HL-60 (cell line): Measurements from ENCODE around the gene KCTD13.

Experiments used
- DNase-seq, 2 experiments: peaks; one replicate each; pipeline ENCODE4 v3.0.0-alpha.2; 2010 to 2020; ENCODE audit warnings: low read depth in 1 of 2, low spot score in 1 of 2
- H3K27ac ChIP-seq: fragments of 250-450 bp; sonication (Bioruptor Pico); replicated peaks from 2 replicates; pipeline ENCODE4 v1.5.1; 2020; ENCODE audit warnings: mild to moderate bottlenecking, moderate library complexity
- H3K27me3 ChIP-seq: fragments of 250-450 bp; sonication (Bioruptor Pico); 2 replicates; pipeline ENCODE4 v1.5.1; 2021; ENCODE audit warnings: mild to moderate bottlenecking, moderate library complexity; ENCODE audit not compliant: insufficient read depth, poor library complexity, severe bottlenecking
- H3K4me3 ChIP-seq: replicated peaks from 2 replicates; pipeline ENCODE4 v1.5.1; 2011; ENCODE audit warnings: mild to moderate bottlenecking, control low read depth, low read length; ENCODE audit not compliant: insufficient read depth
- GABPA ChIP-seq: IDR thresholded peaks from 2 replicates; pipeline ENCODE4 v1.6.1; 2012; ENCODE audit warnings: low read depth
- POLR2AphosphoS5 ChIP-seq: IDR thresholded peaks from 2 replicates; pipeline ENCODE4 v1.6.1; 2012; ENCODE audit warnings: low read depth
- SPI1 ChIP-seq: IDR thresholded peaks from 2 replicates; pipeline ENCODE4 v1.6.1; 2012; ENCODE audit warnings: low read depth, mild to moderate bottlenecking, borderline replicate concordance
- TF ChIP-seq, protein P1 (sequence below): IDR thresholded peaks from 2 replicates; pipeline ENCODE4 v1.6.1; 2012; ENCODE audit warnings: low read depth; ENCODE audit not compliant: insufficient replicate concordance
- TF ChIP-seq, protein P2 (sequence below): IDR thresholded peaks from one replicate; pipeline ENCODE4 v1.5.1; 2011; ENCODE audit warnings: low read length, control low read depth, inconsistent platforms; ENCODE audit not compliant: insufficient read depth

Gene KCTD13

DNA sequence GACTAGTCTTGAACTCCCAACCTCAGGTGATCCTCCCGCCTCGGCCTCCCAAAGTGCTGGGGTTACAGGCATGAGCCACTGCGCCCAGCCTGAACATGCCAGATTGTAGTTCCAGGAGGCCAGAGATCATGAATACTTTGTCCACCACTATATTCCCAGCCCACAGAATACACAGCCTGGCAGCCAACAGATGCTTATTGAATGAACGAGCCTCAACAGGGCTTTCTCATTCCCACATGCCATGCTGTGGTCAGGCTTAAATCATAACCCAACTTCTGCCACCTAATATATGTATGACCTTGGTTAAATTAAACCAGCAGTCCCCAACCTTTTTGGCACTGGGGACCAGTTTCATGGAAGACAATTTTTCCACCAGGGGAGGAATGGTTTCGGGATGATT lies 32.7 kb upstream of the KCTD13 start:
- Histone ChIP-seq H3K4me3 (no peak overlapping the region), H3K27ac (no peak overlapping the region), H3K27me3 (no peaks in the 10 kb centered on the region)
- DNase-seq: no peak
- TF ChIP-seq, protein P1, sequence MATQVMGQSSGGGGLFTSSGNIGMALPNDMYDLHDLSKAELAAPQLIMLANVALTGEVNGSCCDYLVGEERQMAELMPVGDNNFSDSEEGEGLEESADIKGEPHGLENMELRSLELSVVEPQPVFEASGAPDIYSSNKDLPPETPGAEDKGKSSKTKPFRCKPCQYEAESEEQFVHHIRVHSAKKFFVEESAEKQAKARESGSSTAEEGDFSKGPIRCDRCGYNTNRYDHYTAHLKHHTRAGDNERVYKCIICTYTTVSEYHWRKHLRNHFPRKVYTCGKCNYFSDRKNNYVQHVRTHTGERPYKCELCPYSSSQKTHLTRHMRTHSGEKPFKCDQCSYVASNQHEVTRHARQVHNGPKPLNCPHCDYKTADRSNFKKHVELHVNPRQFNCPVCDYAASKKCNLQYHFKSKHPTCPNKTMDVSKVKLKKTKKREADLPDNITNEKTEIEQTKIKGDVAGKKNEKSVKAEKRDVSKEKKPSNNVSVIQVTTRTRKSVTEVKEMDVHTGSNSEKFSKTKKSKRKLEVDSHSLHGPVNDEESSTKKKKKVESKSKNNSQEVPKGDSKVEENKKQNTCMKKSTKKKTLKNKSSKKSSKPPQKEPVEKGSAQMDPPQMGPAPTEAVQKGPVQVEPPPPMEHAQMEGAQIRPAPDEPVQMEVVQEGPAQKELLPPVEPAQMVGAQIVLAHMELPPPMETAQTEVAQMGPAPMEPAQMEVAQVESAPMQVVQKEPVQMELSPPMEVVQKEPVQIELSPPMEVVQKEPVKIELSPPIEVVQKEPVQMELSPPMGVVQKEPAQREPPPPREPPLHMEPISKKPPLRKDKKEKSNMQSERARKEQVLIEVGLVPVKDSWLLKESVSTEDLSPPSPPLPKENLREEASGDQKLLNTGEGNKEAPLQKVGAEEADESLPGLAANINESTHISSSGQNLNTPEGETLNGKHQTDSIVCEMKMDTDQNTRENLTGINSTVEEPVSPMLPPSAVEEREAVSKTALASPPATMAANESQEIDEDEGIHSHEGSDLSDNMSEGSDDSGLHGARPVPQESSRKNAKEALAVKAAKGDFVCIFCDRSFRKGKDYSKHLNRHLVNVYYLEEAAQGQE: no peak
- TF ChIP-seq POLR2AphosphoS5 (no peak), GABPA (no peak), SPI1 (no peak)
- TF ChIP-seq, protein P2, sequence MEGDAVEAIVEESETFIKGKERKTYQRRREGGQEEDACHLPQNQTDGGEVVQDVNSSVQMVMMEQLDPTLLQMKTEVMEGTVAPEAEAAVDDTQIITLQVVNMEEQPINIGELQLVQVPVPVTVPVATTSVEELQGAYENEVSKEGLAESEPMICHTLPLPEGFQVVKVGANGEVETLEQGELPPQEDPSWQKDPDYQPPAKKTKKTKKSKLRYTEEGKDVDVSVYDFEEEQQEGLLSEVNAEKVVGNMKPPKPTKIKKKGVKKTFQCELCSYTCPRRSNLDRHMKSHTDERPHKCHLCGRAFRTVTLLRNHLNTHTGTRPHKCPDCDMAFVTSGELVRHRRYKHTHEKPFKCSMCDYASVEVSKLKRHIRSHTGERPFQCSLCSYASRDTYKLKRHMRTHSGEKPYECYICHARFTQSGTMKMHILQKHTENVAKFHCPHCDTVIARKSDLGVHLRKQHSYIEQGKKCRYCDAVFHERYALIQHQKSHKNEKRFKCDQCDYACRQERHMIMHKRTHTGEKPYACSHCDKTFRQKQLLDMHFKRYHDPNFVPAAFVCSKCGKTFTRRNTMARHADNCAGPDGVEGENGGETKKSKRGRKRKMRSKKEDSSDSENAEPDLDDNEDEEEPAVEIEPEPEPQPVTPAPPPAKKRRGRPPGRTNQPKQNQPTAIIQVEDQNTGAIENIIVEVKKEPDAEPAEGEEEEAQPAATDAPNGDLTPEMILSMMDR: no peak

DNA sequence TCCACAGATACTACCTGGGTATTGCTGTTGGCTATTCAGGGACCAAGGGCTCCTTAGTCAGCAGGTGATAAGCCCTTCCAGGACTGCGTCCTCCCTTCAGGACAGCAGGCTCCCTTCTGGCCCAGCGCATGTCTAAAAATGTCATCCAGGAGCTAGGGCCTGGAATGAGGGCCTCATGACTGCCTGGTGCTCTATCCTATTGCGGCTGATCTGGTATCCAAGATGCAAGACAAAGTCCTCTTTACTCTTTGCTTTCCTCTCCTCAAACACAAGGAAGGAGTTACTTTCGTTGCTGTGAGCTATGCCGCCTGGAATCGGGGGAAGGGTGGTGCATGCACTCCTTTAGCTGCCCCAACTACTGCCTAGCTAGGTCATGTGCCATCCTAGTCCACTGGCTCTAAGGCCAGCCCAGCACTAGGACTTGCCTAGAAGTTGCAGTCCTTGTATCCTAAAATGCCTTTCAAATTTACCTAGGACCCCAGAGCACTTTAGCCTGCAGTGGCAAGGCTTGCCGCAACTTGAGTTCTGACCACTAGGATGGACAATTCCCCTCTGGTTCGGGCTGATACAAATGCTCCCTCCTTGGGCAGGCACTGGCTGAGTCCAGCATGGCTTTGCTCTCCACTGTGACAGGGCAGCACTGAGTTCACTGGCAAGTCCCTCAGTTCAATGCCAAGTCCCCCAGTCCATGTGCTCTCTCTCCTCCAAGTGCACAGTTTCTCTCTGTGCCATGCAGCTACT lies 25.8 kb upstream of the KCTD13 start:
- TF ChIP-seq, protein P2: no peak
- TF ChIP-seq POLR2AphosphoS5: no peak
- TF ChIP-seq GABPA: no peak
- TF ChIP-seq SPI1: no peak
- TF ChIP-seq, protein P1: no peak
- no peak overlapping the region for H3K4me3 ChIP-seq
- DNase-seq: no peak
- no peaks in the 10 kb centered on the region for H3K27me3 ChIP-seq
- no peak overlapping the region for H3K27ac ChIP-seq

DNA sequence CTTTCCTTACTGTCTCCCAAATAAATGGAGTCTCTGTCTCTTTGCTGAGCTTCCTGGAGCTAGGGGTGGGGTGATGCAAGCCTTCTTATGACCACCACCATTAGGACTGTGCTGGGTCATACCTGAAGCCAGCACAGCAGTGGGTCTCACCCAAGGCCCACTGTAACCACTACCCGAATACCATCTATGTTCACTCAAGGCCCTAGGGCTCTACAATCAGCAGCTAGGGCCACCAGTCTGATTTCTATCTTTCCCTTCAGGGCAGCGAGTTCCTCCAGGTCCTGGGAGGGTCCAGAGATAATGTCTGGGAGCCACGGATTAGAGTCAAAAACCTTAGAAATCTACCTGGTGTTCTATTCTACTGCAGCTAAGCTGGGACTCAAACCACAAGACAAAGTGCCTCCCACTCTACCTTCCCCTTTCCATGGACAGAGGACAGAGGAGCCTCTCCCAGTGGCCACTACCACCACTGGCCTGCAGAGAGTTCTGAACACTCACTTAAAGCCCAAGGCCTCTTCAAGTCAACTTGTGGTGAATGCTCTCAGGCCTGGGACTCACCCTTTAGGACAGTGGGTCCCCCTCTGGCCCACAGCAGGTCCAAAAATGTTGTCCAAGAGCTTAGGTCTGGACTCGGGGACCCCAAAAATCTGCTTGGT lies 24.9 kb upstream of the KCTD13 start:
- H3K4me3 ChIP-seq: no peak overlapping the region
- no peak for DNase-seq
- no peaks in the 10 kb centered on the region for H3K27me3 ChIP-seq
- no peak overlapping the region for H3K27ac ChIP-seq
- no peak for TF ChIP-seq GABPA
- no peak for TF ChIP-seq SPI1
- TF ChIP-seq POLR2AphosphoS5: no peak
- TF ChIP-seq, protein P1: no peak
- TF ChIP-seq, protein P2: no peak
